ENCODE data around the gene ARCN1.

ARCN1 gene

DNA sequence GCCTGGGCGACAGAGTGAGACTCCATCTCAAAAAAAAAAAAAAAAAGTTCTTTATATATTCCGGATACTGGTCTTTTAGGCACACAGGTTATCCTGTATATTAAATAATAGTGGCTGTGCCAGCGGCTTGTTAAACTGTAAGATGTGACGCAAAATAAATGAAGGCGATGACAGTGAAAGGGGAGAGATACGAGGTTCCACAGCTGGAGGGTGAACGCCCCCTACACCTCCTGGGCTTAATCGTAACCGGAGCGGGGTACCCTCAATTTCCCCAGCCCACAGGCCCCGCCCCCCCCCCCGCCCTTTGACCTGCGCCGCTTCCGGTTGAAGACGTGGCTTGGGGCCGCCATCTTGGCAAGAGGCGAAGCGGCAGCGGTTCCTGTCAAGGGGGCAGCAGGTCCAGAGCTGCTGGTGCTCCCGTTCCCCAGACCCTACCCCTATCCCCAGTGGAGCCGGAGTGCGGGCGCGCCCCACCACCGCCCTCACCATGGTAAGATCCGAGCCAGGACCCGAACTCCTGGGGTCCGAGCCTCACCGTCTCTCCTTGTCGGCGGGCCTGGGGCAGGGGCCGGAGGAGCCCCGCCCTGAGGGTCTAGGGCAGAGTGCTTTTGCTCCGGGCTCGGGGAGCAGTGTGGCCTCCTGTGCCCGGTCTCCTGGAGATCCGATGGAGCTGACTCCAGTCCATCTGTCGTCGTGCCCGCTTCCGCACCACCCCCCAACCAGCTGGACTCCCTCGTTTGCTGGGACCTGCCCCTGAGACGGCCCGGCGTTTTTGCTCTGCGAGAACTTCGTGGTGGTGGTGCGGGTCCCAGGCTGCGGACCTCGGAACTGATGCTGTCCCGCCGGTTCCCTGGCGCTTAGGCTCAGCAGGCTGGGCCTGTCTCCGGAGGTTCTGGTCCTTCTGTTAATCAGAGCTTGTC lies at the start of gene ARCN1:
ARCN1 (plus strand) TSS at position 349 of the 920 bp plus-strand sequence; CDS start at position 488, 139 bp downstream.
- DNase-seq = peak; percentile 89

DNA sequence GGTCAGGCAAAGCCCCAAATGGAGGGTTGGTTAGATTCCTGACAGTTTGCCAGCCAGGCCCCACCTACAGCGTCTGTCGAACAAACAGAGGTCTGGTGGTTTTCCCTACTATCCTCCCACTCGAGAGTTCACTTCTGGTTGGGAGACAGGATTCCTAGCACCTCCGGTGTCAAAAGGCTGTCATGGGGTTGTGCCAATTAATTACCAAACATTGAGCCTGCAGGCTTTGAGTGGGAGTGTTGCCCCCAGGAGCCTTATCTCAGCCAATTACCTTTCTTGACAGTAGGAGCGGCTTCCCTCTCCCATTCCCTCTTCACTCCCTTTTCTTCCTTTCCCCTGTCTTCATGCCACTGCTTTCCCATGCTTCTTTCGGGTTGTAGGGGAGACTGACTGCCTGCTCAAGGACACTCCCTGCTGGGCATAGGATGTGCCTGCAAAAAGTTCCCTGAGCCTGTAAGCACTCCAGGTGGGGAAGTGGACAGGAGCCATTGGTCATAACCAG lies 49.6 kb upstream of the ARCN1 start:
- DNase-seq = peak; percentile 75

DNA sequence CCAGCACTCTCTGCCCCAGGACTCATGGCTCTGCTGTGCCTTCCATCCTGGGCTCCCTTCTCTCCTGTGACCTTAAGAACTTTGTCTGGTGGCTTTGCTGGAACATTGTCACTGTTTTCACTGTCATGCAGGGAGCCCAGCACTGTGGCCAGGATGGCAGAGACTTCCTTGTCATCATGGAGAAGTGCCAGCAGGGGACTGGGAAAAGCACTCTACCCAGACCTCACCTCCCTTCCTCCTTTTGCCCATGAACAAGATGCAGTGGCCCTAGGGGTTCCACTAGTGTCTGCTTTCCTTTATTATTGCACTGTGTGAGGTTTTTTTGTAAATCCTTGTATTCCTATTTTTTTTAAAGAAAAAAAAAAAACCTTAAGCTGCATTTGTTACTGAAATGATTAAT lies 47.9 kb upstream of the ARCN1 start:
- no peak for DNase-seq

DNA sequence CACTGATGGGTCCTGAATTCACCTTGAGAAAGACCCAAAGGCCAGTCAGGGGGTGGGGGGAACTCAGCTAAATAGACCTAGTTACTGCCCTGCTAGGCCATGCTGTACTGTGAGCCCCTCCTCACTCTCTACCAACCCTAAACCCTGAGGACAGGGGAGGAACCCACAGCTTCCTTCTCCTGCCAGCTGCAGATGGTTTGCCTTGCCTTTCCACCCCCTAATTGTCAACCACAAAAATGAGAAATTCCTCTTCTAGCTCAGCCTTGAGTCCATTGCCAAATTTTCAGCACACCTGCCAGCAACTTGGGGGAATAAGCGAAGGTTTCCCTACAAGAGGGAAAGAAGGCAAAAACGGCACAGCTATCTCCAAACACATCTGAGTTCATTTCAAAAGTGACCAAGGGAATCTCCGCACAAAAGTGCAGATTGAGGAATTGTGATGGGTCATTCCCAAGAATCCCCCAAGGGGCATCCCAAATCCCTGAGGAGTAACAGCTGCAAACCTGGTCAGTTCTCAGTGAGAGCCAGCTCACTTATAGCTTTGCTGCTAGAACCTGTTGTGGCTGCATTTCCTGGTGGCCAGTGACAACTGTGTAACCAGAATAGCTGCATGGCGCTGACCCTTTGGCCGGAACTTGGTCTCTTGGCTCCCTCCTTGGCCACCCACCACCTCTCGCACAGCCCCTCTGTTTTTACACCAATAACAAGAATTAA lies 47.3 kb upstream of the ARCN1 start:
- DNase-seq = no peak

DNA sequence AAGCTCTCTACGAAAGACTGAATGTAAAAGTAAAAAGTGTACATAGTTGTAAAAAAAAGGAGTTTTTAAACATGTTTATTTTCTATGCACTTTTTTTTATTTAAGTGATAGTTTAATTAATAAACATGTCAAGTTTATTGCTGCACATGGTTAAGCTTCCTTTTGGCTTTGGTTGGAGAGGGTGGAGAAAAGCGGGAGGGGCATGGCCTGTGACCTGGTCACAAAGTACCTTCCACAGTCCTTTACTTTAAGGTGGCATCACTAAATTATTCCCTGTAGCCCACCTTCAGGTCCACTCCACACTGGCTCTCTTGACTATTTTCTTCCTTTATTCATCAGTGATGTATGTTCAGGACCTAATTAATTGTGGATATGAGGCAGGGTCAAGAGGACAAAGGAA lies 45.5 kb upstream of the ARCN1 start:
- DNase-seq = no peak

DNA sequence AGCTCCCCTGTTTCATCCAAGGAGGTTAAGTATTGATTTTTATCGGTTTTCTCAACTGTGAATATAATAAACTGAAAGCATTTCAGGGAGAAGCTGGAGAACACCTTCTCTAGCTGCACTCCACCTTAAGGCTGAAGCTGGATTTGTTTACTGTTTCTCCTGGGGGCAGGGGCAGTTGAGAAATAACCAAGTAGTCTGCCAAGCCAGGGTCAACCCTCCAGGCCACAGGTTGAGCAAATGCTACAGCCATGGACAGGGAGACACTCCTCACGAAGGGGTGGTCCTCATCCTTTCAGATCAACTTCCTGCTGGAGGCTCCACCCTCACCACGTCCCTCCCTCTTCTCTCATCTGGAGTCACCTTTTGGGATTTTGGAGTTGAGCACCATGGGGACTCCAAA lies 45.1 kb upstream of the ARCN1 start, which contains the start of gene TTC36:
TTC36 (plus strand) TSS at position 366 of the 400 bp plus-strand sequence; CDS start at position 387, 21 bp downstream.
- no peak for DNase-seq

DNA sequence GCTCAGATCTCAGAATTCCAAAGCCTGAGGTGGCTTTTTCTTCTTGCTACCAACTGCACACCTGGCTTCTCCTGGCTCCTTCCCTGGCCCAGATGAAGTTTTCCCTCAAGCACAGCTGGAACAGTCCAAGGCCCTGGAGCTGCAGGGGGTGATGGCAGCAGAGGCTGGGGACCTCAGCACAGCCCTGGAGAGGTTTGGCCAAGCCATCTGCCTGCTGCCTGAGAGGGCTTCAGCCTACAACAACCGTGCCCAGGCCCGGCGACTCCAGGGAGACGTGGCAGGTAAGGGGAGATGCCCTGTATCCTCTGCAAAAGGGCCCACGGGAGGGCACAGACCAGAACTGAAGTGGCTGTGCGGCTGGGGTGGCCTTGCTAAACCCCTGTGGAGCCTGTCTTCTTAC lies 43.7 kb upstream of the ARCN1 start:
- DNase-seq = no peak

DNA sequence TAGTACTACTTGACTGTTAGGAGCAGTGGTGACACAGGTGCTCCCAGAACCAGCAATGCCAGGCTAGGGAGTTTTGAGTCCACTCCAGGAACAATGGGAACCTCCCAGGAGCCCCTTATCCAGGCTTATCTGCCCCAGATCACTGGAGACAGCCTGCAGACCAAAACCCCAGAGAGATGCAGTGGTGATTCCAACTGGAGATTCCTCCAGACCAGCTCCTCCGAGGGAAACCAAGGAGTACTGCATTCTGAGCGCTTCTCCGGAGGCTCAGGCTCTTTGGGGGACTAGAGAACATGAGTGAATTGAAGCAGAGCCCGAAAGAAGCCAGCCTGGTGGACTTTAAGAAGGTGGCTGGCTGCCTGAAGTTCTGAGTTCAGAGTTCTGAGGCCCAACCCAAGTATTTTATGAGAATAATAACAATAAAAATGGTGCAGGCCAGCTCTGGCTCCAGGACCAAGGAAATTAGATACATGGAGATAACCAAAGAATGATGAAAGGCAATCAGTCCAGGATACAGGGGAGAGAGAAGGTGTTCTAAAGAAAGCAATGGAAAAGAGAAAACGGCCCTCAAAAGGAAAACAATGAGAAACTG lies 42.5 kb upstream of the ARCN1 start:
- no peak for DNase-seq

DNA sequence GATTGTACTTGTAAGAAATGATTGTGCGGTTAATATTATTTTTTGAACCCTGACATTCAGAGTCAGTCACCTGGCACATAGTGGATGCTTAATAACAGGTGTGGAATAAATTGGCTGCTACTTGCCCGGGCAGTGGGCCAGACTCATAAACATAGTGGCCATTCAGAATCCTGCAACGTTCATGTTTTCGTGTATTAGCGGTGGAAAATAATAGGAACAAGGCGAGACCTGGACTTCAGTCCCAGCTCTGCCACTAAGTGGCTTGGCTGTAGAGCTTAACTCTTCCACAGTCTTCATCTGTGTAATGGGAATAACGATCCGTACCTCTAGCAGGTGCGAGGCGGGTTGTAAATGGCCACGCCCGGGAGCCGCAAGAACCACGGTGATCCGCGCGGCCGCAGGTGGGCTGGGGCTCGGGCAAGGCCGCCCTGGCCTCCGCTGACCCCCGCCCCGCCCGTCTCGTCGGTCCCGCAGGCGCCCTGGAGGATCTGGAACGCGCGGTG lies 42.0 kb upstream of the ARCN1 start:
- DNase-seq = no peak

DNA sequence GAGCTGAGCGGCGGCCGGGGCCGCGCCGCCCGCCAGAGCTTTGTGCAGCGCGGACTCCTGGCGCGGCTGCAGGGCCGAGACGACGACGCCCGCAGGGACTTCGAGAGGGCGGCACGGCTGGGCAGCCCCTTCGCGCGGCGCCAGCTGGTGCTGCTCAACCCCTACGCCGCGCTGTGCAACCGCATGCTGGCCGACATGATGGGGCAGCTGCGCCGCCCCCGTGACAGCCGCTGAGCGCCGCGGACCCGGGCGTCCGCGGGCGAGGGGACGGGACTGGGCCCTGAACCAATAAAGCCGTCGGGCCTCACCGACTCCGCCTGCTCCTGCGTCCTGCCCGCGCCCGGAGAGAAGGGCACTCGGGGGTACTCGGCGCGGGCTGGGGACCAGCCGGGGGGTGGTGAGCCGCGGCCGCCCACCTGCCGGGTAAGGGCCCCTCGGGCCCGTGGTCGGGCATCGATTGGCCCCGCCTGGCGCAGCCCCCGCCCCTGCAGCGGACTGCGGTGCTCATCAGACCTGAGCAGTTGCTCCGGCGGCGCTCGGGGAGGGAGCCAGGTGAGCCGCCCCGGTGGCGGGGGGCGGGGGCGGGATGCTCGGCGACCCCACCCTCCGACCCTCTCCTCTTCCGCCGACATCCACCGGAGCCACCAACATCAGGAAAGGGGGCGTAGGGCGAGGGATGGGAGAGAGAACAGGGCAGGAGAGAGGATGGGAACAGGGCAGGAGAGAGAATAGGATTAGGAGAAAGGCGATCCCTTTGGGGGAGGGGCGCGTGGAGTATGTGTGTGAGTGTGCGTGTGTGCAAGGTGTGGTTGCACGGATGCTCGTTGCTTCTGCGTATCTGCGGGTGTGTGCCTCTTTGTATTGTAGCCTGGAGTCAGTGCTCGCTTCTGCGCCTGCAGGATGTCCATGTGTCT lies 41.3 kb upstream of the ARCN1 start, which contains the start of gene TMEM25:
TMEM25 (plus strand) TSS at position 510 of the 914 bp plus-strand sequence. CDS start 610 bp downstream, outside the sequence.
- DNase-seq = peak; percentile 87

DNA sequence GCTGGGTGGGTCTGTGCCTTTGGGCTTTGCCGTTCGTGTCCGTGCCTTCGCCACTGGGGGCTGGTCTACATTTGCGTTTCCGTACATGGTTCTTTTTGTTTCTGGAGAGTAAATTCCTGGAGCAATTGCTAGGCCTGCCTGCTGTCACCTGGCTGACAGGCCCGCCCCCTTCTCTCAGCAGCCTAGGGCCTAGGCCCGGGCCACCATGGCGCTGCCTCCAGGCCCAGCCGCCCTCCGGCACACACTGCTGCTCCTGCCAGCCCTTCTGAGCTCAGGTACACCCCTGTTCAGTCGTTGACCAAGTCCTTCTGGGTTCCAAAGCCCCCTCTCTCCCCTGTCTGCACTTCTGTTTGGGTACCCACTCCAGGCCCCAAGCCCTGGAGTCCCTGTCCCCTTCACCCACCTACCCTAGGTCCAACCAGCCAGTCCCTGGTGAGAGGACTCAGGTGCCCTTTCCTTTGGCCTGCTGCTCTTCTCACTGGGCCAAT lies 40.6 kb upstream of the ARCN1 start:
- DNase-seq = no peak

DNA sequence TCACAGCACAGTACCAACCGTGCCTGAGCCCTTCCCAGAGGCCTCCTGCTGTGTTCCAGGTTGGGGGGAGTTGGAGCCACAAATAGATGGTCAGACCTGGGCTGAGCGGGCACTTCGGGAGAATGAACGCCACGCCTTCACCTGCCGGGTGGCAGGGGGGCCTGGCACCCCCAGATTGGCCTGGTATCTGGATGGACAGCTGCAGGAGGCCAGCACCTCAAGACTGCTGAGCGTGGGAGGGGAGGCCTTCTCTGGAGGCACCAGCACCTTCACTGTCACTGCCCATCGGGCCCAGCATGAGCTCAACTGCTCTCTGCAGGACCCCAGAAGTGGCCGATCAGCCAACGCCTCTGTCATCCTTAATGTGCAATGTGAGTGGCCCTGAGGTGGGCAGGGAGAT lies 40.1 kb upstream of the ARCN1 start:
- DNase-seq = no peak

DNA sequence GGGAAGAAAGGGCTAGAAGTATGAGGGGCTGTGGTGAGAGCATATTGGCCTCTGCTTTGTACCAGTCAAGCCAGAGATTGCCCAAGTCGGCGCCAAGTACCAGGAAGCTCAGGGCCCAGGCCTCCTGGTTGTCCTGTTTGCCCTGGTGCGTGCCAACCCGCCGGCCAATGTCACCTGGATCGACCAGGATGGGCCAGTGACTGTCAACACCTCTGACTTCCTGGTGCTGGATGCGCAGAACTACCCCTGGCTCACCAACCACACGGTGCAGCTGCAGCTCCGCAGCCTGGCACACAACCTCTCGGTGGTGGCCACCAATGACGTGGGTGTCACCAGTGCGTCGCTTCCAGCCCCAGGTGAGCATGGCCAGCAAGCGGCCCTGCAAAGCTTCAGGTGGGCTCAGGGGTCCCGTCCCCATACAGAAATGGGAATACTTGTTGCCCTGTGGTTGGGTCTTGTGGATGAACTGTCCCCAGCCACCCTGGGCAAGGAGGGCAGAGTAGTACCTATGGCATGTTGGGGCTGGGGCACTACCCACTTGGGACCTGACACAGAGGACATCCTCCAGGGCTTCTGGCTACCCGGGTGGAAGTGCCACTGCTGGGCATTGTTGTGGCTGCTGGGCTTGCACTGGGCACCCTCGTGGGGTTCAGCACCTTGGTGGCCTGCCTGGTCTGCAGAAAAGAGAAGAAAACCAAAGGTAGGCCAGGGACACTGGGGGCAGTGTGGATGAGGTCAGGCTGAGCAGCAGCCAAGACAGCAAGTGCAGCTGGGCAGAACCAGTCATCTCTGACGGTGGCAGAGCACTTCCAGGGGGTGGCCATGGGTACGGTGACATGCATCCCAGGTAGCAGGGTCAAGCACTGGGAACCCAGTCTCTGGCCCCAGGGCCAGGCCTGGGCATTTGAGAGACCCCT lies 39.1 kb upstream of the ARCN1 start:
- DNase-seq = no peak

DNA sequence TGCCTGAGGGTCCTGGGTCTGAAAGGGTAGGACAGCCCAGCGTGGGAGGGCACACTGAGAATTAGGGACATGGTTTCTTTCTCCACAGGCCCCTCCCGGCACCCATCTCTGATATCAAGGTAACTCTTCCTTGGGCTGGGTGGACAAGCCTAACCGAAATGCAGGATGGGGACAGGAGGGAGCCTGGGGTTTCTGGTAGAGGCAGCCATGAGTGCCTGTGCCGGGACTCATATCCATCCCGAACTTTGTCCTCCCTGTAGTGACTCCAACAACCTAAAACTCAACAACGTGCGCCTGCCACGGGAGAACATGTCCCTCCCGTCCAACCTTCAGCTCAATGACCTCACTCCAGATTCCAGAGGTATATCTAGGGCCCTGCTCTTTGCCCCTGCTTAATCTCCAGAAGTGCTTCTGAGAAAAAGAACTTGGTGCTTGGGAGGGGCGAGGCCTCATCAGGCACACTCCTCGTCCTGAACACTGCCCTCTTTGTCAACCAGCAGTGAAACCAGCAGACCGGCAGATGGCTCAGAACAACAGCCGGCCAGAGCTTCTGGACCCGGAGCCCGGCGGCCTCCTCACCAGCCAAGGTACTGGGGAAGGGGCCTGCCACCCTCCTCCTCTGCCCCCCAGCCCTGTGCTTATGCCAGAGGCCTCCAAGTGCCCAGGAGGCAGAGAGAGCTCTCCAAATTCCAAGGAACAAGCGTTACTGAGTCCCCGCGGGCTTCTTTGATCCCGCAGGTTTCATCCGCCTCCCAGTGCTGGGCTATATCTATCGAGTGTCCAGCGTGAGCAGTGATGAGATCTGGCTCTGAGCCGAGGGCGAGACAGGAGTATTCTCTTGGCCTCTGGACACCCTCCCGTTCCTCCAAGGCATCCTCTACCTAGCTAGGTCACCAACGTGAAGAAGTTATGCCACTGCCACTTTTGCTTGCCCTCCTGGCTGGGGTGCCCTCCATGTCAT lies 38.2 kb upstream of the ARCN1 start:
- no peak for DNase-seq

DNA sequence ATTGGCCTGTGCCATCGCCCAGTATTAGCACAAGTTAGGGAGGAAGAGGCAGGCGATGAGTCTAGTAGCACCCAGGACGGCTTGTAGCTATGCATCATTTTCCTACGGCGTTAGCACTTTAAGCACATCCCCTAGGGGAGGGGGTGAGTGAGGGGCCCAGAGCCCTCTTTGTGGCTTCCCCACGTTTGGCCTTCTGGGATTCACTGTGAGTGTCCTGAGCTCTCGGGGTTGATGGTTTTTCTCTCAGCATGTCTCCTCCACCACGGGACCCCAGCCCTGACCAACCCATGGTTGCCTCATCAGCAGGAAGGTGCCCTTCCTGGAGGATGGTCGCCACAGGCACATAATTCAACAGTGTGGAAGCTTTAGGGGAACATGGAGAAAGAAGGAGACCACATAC lies 36.9 kb upstream of the ARCN1 start:
- DNase-seq = no peak

DNA sequence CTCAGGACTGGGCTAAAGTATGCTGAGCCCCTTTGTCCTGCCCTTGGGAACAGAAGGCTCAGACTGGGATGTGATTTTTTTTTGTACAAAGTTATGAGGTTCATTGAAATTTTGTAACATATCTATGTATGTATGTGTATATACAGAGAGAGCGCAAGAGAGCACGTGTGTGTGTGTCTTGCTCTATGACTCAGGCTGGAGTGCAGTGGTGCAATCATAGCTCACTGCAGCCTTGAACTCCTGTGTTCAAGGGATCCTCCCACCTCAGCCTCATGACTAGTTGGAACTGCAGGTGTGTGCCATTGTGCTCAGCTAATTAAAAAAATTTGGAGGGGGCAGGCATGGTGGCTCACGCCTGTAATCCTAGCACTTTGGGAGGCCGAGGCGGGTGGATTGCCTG lies 35.5 kb upstream of the ARCN1 start:
- no peak for DNase-seq

DNA sequence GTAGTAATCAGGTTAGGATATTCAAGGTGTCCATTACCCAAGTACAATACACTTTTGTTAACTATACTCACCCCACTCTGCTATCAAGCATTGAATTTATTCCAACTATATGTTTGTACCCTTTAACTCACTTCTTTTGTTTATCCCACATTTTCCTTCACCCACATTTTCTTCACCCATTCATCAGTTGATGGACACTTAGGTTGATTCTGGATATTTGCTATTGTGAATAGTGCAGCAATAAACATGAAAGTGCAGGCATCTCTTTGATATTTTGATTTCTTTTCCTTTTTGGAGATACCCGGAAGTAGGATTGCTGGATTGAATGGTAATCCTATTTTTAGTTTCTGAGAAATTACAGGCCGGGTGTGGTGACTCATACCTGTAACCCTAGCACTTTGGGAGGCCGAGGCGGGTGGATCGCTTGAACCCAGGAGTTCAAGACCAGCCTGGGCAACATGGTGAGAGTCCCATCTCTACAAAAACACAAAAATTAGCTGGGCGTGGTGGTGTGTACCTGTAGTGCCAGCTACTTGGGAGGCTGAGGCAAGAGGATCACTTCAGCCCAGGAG lies 34.7 kb upstream of the ARCN1 start:
- DNase-seq = no peak

DNA sequence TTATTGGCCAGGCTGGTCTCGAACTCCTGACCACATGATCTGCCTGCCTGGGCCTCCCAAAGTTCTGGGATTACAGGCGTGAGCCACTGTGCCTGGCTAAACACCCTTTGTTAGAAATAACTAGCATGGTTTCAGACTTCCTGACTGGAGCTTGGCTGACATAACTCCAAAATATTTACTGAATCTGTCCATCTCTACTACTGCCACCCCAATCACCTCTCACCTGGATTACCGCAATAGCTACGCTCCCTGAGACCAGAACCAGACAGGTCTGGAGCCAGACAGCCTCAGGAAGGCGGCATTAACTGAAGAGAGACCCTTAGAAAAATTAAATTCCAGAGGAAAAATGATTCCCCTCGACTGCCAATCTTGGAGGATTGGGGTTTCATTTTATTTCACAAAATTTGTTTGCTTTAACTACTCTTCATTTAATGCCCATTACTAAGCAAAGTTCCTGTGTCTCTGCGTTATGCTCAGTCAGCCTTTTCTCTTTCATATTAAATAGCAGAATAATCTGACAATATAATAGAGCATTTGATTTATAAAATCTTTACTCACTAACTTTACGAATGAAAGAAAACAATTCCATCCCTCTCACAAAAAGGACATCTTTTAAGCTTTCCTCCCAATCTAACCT lies 28.1 kb upstream of the ARCN1 start:
- no peak for DNase-seq

DNA sequence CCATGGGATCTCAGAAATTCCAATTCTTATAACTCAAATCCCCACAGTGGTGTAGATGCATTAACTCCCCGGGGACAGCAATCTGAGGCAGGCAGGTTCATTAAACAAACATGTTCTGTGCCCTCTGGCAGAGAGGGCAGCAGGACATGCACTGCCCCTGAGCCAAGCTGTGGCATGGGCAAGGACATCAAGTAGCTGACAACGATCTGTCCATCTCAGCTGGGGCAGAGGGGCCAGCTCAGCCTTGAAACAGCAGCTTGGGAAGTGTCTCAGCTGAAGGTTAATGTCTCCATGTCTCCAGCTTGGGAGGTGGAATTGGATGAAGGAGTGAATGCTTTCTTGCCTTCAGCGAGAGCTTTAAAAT lies 27.6 kb upstream of the ARCN1 start:
- DNase-seq = no peak

All from islet precursor cell (in vitro differentiated cells).